ENCODE data around the gene TPSAB1. TPM values are rescaled to one million over a fixed set of nuclear protein-coding genes. Genes with fewer than 3 reads are reported as not detected.

TPSAB1 gene
- total and polyA plus RNA-seq, 4 donors, result 0.23 to 10.8 (median 1.2) TPM

DNA sequence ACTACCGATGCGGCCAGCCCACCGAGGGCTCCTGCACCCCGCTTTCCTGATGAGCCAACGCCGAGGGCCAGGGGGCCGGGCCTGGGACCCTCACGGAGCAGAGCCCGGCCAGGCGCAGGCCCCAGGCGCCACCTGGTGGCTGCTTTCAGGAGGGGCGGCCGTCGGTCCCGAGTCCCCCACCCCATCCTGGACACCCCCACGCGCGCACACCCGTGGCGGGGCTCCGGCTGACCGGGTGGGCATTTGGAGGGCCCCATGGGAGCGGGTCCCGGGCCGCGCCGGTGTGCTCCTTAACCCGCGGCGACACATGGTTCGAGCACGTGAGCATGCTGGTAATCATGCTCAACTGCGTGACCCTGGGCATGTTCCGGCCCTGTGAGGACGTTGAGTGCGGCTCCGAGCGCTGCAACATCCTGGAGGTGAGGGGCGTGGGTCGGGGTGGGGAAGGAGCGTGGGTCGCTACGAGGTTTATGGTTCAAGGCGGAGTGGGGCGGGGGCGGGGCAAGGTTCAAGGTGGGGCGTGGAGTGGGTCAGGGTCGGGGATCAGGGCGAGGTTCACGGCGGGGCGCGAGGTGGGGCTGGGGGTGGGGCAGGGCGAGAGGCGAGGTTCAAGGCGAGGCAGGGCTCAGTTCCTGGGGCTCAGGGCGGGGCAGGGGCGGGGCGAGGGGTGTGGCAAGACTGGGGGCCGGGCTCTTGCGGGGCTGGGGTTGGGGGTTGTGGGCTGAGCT lies 45.7 kb upstream of the TPSAB1 start:
- Histone ChIP-seq H3K27me3 (ENCODE audit: control insufficient read depth in 4 of 4, insufficient read depth in 4 of 4, low read length in 3 of 4) (no peaks in the 10 kb centered on the region), H3K9me3 (ENCODE audit: control insufficient read depth in 4 of 4, low read length in 3 of 4) (no peaks in the 10 kb centered on the region), H3K36me3 (ENCODE audit: control insufficient read depth in 4 of 4, insufficient read depth in 3 of 4, low read depth in 1 of 4, low read length in 3 of 4) (no peaks in the 10 kb centered on the region), H3K27ac (ENCODE audit: low read depth in 1 of 2, low read length in 2 of 2) (no peak overlapping the region), H3K4me3 (ENCODE audit: low read depth in 1 of 3, low read length in 3 of 3) (no peak overlapping the region), H3K4me1 (ENCODE audit: control insufficient read depth in 4 of 4, insufficient read depth in 4 of 4, low read length in 3 of 4) (peaks cover 29 to 56% (median 44%) of the 10 kb centered on the region in 4 donors), H3K9ac (ENCODE audit: low read depth in 1 of 2, low read length in 2 of 2) (no peak overlapping the region)
- 56% methylated on average over 61 of the region's 61 CpGs for WGBS
- no peak for DNase-seq (ENCODE audit: low spot score)
- TF ChIP-seq, protein P1, sequence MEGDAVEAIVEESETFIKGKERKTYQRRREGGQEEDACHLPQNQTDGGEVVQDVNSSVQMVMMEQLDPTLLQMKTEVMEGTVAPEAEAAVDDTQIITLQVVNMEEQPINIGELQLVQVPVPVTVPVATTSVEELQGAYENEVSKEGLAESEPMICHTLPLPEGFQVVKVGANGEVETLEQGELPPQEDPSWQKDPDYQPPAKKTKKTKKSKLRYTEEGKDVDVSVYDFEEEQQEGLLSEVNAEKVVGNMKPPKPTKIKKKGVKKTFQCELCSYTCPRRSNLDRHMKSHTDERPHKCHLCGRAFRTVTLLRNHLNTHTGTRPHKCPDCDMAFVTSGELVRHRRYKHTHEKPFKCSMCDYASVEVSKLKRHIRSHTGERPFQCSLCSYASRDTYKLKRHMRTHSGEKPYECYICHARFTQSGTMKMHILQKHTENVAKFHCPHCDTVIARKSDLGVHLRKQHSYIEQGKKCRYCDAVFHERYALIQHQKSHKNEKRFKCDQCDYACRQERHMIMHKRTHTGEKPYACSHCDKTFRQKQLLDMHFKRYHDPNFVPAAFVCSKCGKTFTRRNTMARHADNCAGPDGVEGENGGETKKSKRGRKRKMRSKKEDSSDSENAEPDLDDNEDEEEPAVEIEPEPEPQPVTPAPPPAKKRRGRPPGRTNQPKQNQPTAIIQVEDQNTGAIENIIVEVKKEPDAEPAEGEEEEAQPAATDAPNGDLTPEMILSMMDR (IDR thresholded peaks at IDR 0.05; ENCODE audit: low read depth, low read length, missing input control), result peak; percentile 59
- no peak for TF ChIP-seq EGR1 (IDR thresholded peaks at IDR 0.05; ENCODE audit: low read depth in 2 of 2)
- peak; percentile 74 to 85 for TF ChIP-seq RAD21 (IDR thresholded peaks at IDR 0.05)

DNA sequence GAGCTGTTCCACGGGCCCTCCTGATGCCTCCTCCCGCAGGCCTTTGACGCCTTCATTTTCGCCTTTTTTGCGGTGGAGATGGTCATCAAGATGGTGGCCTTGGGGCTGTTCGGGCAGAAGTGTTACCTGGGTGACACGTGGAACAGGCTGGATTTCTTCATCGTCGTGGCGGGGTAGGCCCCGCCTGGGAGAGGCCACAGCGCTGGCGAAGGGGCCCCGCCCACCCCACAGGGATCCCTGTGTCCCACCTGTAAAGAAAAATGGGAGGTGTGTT lies 45.2 kb upstream of the TPSAB1 start:
- Histone ChIP-seq H3K4me3 (ENCODE audit: low read depth in 1 of 3, low read length in 3 of 3) (no peak overlapping the region), H3K27ac (ENCODE audit: low read depth in 1 of 2, low read length in 2 of 2) (no peak overlapping the region), H3K4me1 (ENCODE audit: control insufficient read depth in 4 of 4, insufficient read depth in 4 of 4, low read length in 3 of 4) (peaks cover 28 to 56% (median 40%) of the 10 kb centered on the region in 4 donors), H3K36me3 (ENCODE audit: control insufficient read depth in 4 of 4, insufficient read depth in 3 of 4, low read depth in 1 of 4, low read length in 3 of 4) (no peaks in the 10 kb centered on the region), H3K9ac (ENCODE audit: low read depth in 1 of 2, low read length in 2 of 2) (no peak overlapping the region), H3K27me3 (ENCODE audit: control insufficient read depth in 4 of 4, insufficient read depth in 4 of 4, low read length in 3 of 4) (no peaks in the 10 kb centered on the region), H3K9me3 (ENCODE audit: control insufficient read depth in 4 of 4, low read length in 3 of 4) (no peaks in the 10 kb centered on the region)
- TF ChIP-seq FOXA1 (IDR thresholded peaks at IDR 0.05) (no peak), HNF4A (conservative IDR thresholded peaks at IDR 0.05) (no peak), YY1 (IDR thresholded peaks at IDR 0.05) (no peak), GABPA (IDR thresholded peaks at IDR 0.05 in 1 of 2, conservative IDR thresholded peaks at IDR 0.05 in 1 of 2) (no peak), JUND (IDR thresholded peaks at IDR 0.05) (no peak), SP1 (IDR thresholded peaks at IDR 0.05) (no peak), TAF1 (conservative IDR thresholded peaks at IDR 0.05) (no peak), HNF4G (IDR thresholded peaks at IDR 0.05) (no peak), NR2F2 (IDR thresholded peaks at IDR 0.05) (no peak)
- TF ChIP-seq, protein P1 (IDR thresholded peaks at IDR 0.05; ENCODE audit: low read depth, low read length, missing input control), result no peak
- TF ChIP-seq, protein P2, sequence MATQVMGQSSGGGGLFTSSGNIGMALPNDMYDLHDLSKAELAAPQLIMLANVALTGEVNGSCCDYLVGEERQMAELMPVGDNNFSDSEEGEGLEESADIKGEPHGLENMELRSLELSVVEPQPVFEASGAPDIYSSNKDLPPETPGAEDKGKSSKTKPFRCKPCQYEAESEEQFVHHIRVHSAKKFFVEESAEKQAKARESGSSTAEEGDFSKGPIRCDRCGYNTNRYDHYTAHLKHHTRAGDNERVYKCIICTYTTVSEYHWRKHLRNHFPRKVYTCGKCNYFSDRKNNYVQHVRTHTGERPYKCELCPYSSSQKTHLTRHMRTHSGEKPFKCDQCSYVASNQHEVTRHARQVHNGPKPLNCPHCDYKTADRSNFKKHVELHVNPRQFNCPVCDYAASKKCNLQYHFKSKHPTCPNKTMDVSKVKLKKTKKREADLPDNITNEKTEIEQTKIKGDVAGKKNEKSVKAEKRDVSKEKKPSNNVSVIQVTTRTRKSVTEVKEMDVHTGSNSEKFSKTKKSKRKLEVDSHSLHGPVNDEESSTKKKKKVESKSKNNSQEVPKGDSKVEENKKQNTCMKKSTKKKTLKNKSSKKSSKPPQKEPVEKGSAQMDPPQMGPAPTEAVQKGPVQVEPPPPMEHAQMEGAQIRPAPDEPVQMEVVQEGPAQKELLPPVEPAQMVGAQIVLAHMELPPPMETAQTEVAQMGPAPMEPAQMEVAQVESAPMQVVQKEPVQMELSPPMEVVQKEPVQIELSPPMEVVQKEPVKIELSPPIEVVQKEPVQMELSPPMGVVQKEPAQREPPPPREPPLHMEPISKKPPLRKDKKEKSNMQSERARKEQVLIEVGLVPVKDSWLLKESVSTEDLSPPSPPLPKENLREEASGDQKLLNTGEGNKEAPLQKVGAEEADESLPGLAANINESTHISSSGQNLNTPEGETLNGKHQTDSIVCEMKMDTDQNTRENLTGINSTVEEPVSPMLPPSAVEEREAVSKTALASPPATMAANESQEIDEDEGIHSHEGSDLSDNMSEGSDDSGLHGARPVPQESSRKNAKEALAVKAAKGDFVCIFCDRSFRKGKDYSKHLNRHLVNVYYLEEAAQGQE (IDR thresholded peaks at IDR 0.05), result no peak
- TF ChIP-seq, protein P3, sequence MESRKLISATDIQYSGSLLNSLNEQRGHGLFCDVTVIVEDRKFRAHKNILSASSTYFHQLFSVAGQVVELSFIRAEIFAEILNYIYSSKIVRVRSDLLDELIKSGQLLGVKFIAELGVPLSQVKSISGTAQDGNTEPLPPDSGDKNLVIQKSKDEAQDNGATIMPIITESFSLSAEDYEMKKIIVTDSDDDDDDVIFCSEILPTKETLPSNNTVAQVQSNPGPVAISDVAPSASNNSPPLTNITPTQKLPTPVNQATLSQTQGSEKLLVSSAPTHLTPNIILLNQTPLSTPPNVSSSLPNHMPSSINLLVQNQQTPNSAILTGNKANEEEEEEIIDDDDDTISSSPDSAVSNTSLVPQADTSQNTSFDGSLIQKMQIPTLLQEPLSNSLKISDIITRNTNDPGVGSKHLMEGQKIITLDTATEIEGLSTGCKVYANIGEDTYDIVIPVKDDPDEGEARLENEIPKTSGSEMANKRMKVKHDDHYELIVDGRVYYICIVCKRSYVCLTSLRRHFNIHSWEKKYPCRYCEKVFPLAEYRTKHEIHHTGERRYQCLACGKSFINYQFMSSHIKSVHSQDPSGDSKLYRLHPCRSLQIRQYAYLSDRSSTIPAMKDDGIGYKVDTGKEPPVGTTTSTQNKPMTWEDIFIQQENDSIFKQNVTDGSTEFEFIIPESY (IDR thresholded peaks at IDR 0.05), result no peak
- DNase-seq (ENCODE audit: low spot score), result no peak
- 77% methylated on average over 14 of the region's 14 CpGs for WGBS
